Measurements from ENCODE around the gene DUOXA2.

The DUOXA2 gene

DNA sequence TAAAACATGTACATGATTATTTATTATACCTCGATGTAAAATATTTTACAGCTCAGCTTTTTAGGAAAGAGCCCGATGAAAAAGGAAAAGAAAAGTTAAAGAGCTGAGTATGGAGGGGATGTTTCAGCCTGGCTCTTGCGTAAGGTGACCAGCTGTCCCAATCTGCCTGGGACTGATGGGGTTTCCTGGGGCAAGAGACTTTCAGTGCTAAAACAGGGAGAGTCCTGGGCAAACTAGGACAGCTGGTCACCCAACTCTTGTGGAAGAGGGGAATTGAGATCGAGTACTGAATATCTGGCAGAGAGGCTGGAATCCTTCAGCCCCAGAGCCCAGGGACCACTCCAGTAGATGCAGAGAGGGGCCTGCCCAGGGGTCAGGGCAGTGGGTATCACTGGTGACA, 21.1 kb upstream of the DUOXA2 start:
- no peak overlapping the region for H3K4me3 ChIP-seq (ENCODE audit: low read length)
- TF ChIP-seq, protein P1, sequence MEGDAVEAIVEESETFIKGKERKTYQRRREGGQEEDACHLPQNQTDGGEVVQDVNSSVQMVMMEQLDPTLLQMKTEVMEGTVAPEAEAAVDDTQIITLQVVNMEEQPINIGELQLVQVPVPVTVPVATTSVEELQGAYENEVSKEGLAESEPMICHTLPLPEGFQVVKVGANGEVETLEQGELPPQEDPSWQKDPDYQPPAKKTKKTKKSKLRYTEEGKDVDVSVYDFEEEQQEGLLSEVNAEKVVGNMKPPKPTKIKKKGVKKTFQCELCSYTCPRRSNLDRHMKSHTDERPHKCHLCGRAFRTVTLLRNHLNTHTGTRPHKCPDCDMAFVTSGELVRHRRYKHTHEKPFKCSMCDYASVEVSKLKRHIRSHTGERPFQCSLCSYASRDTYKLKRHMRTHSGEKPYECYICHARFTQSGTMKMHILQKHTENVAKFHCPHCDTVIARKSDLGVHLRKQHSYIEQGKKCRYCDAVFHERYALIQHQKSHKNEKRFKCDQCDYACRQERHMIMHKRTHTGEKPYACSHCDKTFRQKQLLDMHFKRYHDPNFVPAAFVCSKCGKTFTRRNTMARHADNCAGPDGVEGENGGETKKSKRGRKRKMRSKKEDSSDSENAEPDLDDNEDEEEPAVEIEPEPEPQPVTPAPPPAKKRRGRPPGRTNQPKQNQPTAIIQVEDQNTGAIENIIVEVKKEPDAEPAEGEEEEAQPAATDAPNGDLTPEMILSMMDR (conservative IDR thresholded peaks at IDR 0.05; ENCODE audit: low read length) = no peak
- DNase-seq (ENCODE audit: low read depth) = no peak

DNA sequence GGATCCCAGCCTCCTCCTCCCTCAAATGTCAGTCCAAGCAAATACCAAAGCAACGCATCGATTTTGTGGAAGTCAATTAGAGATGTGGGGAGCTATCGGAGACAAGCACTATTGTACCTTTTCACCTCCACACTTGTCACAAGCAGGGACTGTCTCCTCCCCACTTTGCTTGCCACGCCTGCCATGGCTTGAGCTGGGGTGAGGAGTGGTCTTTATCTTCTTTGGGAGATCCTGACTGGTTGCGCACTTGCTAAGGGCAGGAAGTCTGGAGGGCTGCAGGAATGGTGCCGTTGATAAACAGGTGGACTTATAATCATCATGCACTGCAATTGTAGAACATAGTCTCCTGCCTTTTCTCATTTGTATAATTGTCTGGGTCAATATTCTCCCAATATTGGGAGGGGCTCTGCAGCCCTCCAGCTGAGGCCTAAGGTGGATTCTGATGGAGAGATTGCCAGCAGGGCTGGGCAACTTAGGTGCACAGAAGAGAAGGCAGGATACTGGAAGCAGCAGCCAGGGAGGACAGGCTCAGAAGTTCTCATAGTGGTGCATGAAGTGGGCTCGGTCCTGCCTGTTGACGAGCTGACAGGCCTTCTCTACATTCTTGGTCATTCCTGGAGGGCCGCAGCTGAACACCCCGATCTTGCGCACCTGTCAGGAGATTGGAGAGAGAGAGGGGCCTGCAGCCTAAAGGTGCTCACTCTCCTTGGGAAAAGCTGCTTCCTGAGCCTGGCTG, 20.3 kb upstream of the DUOXA2 start:
- no peak for DNase-seq (ENCODE audit: low read depth)
- H3K4me3 ChIP-seq (ENCODE audit: low read length) = no peak overlapping the region
- TF ChIP-seq, protein P1 (conservative IDR thresholded peaks at IDR 0.05; ENCODE audit: low read length) = no peak

DNA sequence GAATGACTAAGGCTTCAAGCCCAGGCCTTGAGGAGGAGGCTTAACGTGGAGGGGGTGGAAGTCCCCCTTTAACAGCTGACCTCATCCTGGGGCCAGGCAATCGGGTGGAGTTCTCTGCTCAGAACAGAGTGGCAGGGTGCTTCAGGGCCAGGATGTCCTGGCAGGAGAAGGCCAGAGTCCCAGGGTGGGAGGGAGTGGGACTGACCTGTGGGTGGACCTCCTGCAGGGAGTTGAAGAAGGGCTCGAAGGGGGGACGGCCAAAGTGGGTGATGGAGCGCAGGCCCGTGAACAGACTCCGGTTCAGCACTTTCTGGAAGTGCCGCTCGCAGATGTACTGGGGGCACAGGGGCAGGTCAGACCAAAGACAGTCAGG, 19.8 kb upstream of the DUOXA2 start:
- H3K4me3 ChIP-seq (ENCODE audit: low read length) = no peak overlapping the region
- DNase-seq (ENCODE audit: low read depth) = no peak
- TF ChIP-seq, protein P1 (conservative IDR thresholded peaks at IDR 0.05; ENCODE audit: low read length) = no peak

DNA sequence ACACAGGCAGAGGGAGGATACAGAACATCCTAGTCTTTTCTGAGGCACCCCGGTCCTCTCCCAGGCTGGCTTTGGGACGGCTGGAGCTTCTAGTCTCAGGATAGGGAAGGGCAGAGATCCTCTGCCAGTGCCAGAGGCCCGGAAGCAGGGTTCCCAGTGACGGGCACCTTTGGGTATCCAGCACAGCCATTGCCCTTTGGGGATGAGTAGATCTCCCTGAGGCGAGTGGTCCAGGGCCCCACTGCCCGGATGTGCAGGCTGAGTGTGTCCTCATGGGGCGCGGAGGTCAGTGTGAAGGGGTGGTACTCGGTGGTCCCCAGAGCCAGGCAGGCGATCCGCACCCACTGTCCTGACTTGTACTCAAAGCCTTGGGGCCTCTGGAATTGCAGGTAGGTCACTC, 18.5 kb upstream of the DUOXA2 start:
- no peak overlapping the region for H3K4me3 ChIP-seq (ENCODE audit: low read length)
- TF ChIP-seq, protein P1 (conservative IDR thresholded peaks at IDR 0.05; ENCODE audit: low read length) = no peak
- DNase-seq (ENCODE audit: low read depth) = no peak

DNA sequence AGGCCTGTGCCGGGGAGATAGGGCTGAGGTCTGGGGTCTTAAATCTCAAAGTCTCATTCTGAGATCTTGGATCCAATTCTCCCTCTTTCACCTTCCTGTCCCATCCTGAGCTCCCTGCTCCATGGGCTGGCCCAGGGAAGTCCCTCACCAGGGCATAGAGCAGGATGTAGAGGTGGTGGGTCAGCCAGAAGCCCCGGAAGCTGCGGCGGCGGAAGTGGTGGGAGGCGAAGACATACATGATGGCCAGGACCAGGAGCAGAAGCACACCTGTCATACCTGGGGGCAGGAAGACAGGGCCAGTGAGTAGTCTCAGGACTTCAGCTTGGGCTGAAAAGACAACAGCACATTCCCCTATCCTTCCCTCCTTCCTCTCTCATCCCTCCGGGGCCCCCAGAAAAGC, 16.7 kb upstream of the DUOXA2 start:
- no peak overlapping the region for H3K4me3 ChIP-seq (ENCODE audit: low read length)
- TF ChIP-seq, protein P1 (conservative IDR thresholded peaks at IDR 0.05; ENCODE audit: low read length) = no peak
- DNase-seq (ENCODE audit: low read depth) = no peak

DNA sequence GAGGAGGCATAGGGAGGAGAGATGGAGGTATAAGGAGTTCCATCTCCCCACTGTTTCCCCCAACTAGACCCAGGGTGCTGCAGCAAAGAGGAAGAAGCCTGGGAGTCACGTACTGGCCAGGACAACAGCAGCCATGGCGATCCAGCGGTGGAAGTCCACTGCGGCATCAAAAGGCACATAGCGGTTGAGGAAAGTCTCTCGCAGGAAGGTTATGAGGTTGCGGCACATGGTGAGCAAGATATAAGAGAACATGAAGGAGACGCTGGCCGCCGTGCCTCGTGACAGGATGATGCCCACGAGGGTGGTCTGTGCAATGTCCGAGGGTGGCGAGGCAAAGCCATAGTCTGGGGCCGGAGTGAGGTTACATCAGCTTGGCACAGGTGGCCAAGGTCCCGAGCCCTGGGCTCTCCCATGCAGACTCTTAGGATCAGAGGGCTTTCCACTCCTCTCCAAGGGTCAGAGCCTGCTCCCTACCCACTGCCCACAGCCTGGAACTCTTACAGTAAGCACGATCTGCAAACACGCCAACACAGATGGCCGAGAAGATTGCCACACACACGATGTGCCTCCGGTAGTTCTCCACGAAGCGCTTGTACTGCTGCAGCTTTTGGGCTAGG, 14.5 kb upstream of the DUOXA2 start:
- TF ChIP-seq, protein P1 (conservative IDR thresholded peaks at IDR 0.05; ENCODE audit: low read length) = no peak
- DNase-seq (ENCODE audit: low read depth) = no peak

More for the DNA sequence above, 14.5 kb upstream of the DUOXA2 start:
- no peak overlapping the region for H3K4me3 ChIP-seq (ENCODE audit: low read length)

Measured in AG10803 (cell line).